Measurements from ENCODE around the gene SHE.

DNA sequence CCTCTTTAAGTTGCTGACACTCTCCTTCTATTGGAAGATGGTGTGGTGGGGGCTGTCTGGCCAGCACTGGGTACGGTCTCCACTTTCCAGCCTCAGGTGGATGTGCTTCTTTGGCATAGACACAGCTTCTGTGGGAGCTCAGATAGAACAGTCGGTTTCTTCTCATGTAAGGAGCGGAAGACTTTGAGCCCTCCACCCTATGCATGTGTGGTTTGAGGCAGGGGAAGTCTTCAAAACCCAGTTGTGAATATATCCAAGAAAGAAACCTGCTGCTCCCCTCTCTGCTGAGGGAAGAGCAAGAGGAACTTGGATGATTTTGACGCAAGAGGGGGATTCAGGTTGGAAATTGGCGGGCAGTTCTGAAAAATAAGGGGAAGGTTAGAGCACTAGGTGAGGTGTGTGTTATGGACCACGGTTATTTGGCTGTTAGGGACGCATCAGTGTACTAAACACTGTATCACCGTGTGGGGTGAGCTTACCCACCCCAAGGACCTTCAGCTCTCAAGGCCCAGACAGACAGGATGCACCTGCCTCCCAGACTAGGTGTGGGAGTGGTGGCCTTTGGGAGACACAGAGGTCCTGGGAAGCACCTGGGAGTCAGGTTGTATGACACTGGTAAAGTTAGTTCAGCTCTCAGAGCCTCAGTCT is 60.8 kb downstream of the SHE start:
- no peak for TF ChIP-seq POLR2A (IDR thresholded peaks at IDR 0.05)
- TF ChIP-seq, protein P1, sequence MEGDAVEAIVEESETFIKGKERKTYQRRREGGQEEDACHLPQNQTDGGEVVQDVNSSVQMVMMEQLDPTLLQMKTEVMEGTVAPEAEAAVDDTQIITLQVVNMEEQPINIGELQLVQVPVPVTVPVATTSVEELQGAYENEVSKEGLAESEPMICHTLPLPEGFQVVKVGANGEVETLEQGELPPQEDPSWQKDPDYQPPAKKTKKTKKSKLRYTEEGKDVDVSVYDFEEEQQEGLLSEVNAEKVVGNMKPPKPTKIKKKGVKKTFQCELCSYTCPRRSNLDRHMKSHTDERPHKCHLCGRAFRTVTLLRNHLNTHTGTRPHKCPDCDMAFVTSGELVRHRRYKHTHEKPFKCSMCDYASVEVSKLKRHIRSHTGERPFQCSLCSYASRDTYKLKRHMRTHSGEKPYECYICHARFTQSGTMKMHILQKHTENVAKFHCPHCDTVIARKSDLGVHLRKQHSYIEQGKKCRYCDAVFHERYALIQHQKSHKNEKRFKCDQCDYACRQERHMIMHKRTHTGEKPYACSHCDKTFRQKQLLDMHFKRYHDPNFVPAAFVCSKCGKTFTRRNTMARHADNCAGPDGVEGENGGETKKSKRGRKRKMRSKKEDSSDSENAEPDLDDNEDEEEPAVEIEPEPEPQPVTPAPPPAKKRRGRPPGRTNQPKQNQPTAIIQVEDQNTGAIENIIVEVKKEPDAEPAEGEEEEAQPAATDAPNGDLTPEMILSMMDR (IDR thresholded peaks at IDR 0.05), result no peak

Measured in body of pancreas (tissue), 4 donors.